ENCODE data around the gene PMM1. TPM values are rescaled to one million over a fixed set of nuclear protein-coding genes. Genes with fewer than 3 reads are reported as not detected.

Gene PMM1
- total RNA-seq, 1 experiment from 2014 or later: 10.0 TPM

DNA sequence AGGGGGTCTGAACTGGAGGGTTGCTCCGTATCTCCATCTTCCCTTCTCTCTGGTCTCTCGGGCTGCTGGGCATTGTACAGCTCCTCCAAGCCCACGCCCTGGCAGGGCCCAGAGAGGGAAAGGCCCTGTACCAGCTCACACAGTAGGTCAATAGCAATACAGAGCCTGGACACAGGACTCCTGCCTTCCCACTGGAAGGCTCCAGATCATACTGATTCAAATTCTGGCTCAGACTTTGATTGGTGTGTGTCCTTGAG, 22.2 kb downstream of the PMM1 start:
- no peak overlapping the region for H3K9ac ChIP-seq (ENCODE audit: low read length)
- H3K27me3 ChIP-seq (ENCODE audit: low read length): no peaks in the 10 kb centered on the region
- H3K9me3 ChIP-seq (ENCODE audit: low read length): no peaks in the 10 kb centered on the region
- H3K4me3 ChIP-seq (ENCODE audit: low read length): no peak overlapping the region
- H3K36me3 ChIP-seq (ENCODE audit: insufficient read depth, low read length): no peaks in the 10 kb centered on the region
- no peaks in the 10 kb centered on the region for H3K79me2 ChIP-seq (ENCODE audit: low read length)
- H2AFZ ChIP-seq (ENCODE audit: low read length): no peak overlapping the region
- H3K4me1 ChIP-seq (ENCODE audit: low read length): no peaks in the 10 kb centered on the region
- no peaks in the 10 kb centered on the region for H3K9me2 ChIP-seq (replicated peaks; ENCODE audit: insufficient read depth, low read length)
- no peaks in the 10 kb centered on the region for H4K20me1 ChIP-seq (ENCODE audit: insufficient read depth, low read depth, low read length)
- H3K27ac ChIP-seq (ENCODE audit: low read length): no peak overlapping the region
- H3K4me2 ChIP-seq (ENCODE audit: low read depth, low read length, poor library complexity, severe bottlenecking): no peak overlapping the region
- no peak for DNase-seq

DNA sequence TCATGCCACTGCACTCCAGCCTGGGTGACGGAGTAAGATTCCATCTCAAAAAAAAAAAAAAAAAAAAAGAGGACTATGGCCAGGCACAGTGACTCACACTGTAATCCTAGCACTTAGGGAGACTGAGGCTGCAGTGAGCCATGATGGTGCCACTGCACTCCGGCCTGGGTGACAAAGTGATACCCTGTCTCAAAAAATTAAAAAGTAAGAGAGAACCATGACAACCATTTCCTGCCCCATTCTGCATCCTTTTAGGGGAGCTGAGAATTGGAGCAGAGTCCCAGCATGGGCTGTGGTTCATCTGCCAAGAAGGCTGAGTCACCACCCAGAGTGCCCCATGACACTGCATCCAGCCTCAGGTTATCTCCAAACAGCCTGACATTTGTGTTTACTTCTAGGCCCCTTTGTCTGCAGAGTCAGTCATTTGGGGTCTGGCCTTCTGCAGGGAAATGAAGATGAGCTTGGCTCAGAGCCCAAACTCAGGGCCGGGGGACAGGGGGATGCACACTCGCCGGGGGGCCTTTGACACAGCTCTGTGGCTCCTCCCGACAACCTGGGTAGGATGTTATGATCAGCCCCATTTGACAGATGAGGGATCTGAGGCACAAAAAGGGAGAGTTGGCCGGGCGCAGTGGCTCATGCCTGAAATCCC, 24.1 kb downstream of the PMM1 start:
- Histone ChIP-seq H2AFZ (ENCODE audit: low read length) (no peak overlapping the region), H3K27ac (ENCODE audit: low read length) (no peak overlapping the region), H3K27me3 (ENCODE audit: low read length) (no peaks in the 10 kb centered on the region), H3K4me3 (ENCODE audit: low read length) (no peak overlapping the region), H3K4me2 (ENCODE audit: low read depth, low read length, poor library complexity, severe bottlenecking) (no peak overlapping the region), H3K9me2 (replicated peaks; ENCODE audit: insufficient read depth, low read length) (no peaks in the 10 kb centered on the region), H3K9ac (ENCODE audit: low read length) (no peak overlapping the region), H3K79me2 (ENCODE audit: low read length) (no peaks in the 10 kb centered on the region), H3K9me3 (ENCODE audit: low read length) (no peaks in the 10 kb centered on the region), H3K36me3 (ENCODE audit: insufficient read depth, low read length) (no peaks in the 10 kb centered on the region), H3K4me1 (ENCODE audit: low read length) (peaks cover 5% of the 10 kb centered on the region), H4K20me1 (ENCODE audit: insufficient read depth, low read depth, low read length) (no peaks in the 10 kb centered on the region)
- peak; percentile 56 for DNase-seq

DNA sequence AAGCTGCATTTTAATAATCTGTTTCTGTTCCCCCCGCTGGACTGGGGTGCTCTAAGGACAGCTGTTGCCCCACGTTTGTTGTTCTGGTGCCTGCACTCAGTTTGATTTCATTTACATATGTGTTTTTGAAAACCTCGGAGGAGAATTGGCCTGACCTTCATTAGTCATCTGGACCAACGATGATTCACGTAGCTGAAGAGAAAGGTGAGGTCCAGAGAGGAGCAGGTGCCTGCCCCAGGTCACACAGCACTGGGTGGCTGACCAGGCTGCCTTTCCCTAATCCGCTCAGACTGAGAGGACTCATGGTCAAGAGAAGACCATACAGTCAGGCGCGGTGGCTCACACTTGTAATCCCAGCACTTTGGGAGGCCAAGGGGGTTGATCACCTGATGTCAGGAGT, 25.1 kb downstream of the PMM1 start:
- H3K9me3 ChIP-seq (ENCODE audit: low read length): no peaks in the 10 kb centered on the region
- H3K27me3 ChIP-seq (ENCODE audit: low read length): no peaks in the 10 kb centered on the region
- H3K4me2 ChIP-seq (ENCODE audit: low read depth, low read length, poor library complexity, severe bottlenecking): no peak overlapping the region
- no peaks in the 10 kb centered on the region for H4K20me1 ChIP-seq (ENCODE audit: insufficient read depth, low read depth, low read length)
- no peaks in the 10 kb centered on the region for H3K79me2 ChIP-seq (ENCODE audit: low read length)
- no peak overlapping the region for H3K27ac ChIP-seq (ENCODE audit: low read length)
- H3K9ac ChIP-seq (ENCODE audit: low read length): no peak overlapping the region
- no peak for DNase-seq
- peaks cover 13% of the 10 kb centered on the region for H3K4me1 ChIP-seq (ENCODE audit: low read length)
- H2AFZ ChIP-seq (ENCODE audit: low read length): no peak overlapping the region
- H3K36me3 ChIP-seq (ENCODE audit: insufficient read depth, low read length): no peaks in the 10 kb centered on the region
- no peak overlapping the region for H3K4me3 ChIP-seq (ENCODE audit: low read length)
- no peaks in the 10 kb centered on the region for H3K9me2 ChIP-seq (replicated peaks; ENCODE audit: insufficient read depth, low read length)

DNA sequence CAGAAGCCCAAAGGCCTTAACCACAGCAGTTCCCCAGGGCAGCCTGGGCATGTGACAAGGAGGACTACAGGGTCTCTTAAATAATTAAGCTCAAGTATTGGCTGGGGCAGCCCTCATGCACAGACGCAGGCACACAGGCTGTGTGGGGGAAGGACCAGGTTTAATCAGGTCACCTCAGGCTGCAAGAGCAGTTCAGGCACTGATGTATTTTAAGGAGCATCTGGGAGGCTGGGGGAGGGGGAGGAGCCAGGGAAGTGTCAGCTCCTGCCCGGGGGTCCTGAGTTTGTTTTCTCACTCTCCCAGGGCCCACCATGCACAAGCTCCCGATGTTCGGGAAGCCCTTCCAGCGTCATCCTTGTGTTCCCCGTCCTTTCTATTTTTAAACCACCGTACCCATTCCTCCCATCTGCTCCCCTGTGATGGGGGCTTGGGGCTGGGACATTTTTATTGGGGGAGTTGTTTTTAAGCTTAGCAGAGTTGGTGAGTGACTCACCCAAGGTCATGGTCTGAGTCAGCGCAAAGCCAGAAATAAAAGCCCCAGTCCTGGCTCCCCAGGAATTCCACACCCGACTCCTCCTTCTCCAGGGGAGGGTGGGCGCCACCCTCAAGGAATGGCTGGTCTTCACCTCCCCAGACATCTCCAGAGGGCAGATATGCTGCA, 26.5 kb downstream of the PMM1 start:
- Histone ChIP-seq H3K9me2 (replicated peaks; ENCODE audit: insufficient read depth, low read length) (no peaks in the 10 kb centered on the region), H3K4me3 (ENCODE audit: low read length) (no peak overlapping the region), H3K9me3 (ENCODE audit: low read length) (no peaks in the 10 kb centered on the region), H4K20me1 (ENCODE audit: insufficient read depth, low read depth, low read length) (no peaks in the 10 kb centered on the region), H3K9ac (ENCODE audit: low read length) (no peak overlapping the region), H3K79me2 (ENCODE audit: low read length) (no peaks in the 10 kb centered on the region), H2AFZ (ENCODE audit: low read length) (no peak overlapping the region), H3K36me3 (ENCODE audit: insufficient read depth, low read length) (no peaks in the 10 kb centered on the region), H3K27ac (ENCODE audit: low read length) (no peak overlapping the region), H3K4me2 (ENCODE audit: low read depth, low read length, poor library complexity, severe bottlenecking) (no peak overlapping the region), H3K4me1 (ENCODE audit: low read length) (peaks cover 13% of the 10 kb centered on the region), H3K27me3 (ENCODE audit: low read length) (no peaks in the 10 kb centered on the region)
- no peak for DNase-seq

DNA sequence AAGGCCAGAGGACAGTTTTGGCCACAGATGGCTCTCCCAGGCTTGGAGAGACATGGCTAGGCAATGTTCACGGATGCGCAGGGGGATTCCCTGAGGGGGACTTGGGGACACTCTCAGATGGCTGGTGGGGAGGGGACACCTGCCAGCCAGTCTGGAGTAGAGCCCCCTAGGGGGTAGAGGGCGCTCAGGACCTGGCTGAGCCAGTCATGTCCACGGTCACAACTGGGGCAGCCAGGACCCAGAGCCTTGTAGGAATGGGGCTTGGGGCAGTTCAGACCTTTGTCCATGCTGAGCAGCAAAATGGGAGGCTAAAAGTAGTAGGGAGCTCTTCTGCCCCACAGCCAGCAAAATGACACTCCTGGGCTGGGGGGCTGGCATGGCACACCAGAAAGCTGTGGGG, 27.2 kb downstream of the PMM1 start:
- H3K27me3 ChIP-seq (ENCODE audit: low read length): no peaks in the 10 kb centered on the region
- H3K4me1 ChIP-seq (ENCODE audit: low read length): peaks cover 13% of the 10 kb centered on the region
- no peak overlapping the region for H2AFZ ChIP-seq (ENCODE audit: low read length)
- no peak for DNase-seq
- no peaks in the 10 kb centered on the region for H3K9me3 ChIP-seq (ENCODE audit: low read length)
- H3K4me2 ChIP-seq (ENCODE audit: low read depth, low read length, poor library complexity, severe bottlenecking): no peak overlapping the region
- no peaks in the 10 kb centered on the region for H3K36me3 ChIP-seq (ENCODE audit: insufficient read depth, low read length)
- H3K9ac ChIP-seq (ENCODE audit: low read length): no peak overlapping the region
- no peaks in the 10 kb centered on the region for H4K20me1 ChIP-seq (ENCODE audit: insufficient read depth, low read depth, low read length)
- H3K4me3 ChIP-seq (ENCODE audit: low read length): no peak overlapping the region
- H3K79me2 ChIP-seq (ENCODE audit: low read length): no peaks in the 10 kb centered on the region
- H3K9me2 ChIP-seq (replicated peaks; ENCODE audit: insufficient read depth, low read length): no peaks in the 10 kb centered on the region
- H3K27ac ChIP-seq (ENCODE audit: low read length): no peak overlapping the region

DNA sequence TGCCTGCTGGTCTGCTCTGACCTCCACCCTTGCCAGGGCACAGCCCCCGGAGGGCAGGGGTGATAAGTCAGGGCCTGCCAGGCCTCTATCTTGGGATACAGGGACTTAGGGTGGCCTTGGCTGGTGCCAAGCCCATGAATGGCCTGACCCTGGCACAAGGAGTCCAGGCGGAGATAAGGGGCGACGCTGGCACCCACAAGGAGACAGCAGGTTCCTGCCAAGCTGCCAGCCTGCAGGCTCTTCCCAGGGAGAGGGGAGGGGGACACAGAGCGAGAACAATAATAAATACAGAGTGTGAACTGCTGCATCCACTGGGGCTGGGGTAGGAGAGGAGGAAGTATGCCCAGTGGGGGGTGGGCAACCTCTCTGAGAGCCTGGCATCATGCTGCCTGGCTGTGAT, 27.9 kb downstream of the PMM1 start:
- Histone ChIP-seq H3K9ac (ENCODE audit: low read length) (no peak overlapping the region), H3K4me3 (ENCODE audit: low read length) (no peak overlapping the region), H3K79me2 (ENCODE audit: low read length) (no peaks in the 10 kb centered on the region), H3K36me3 (ENCODE audit: insufficient read depth, low read length) (no peaks in the 10 kb centered on the region), H2AFZ (ENCODE audit: low read length) (no peak overlapping the region), H3K9me2 (replicated peaks; ENCODE audit: insufficient read depth, low read length) (no peaks in the 10 kb centered on the region), H3K27ac (ENCODE audit: low read length) (no peak overlapping the region), H3K27me3 (ENCODE audit: low read length) (no peaks in the 10 kb centered on the region), H4K20me1 (ENCODE audit: insufficient read depth, low read depth, low read length) (no peaks in the 10 kb centered on the region), H3K4me2 (ENCODE audit: low read depth, low read length, poor library complexity, severe bottlenecking) (no peak overlapping the region), H3K4me1 (ENCODE audit: low read length) (peaks cover 13% of the 10 kb centered on the region), H3K9me3 (ENCODE audit: low read length) (no peaks in the 10 kb centered on the region)
- DNase-seq: no peak

DNA sequence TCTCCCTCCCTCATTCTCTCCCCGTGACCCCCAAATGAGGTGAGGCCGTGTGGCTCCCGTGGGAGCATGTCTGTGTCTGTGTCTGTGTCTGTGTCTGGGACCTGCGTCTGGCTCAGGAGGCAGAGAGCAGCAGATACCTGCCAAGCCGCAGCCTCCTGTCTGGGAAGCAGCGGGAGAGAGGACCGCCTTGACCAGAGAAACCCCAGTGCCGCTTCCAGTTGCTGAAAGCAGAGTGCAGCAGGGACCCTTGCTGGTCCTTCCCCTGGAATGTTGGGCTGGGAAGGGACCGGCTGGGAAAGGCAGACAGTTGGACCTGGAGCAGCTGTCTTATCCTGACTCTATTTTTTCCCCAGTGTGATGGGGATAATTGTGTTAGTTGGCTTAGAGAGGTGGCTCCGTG, 28.3 kb downstream of the PMM1 start:
- H3K4me1 ChIP-seq (ENCODE audit: low read length): peaks cover 13% of the 10 kb centered on the region
- no peaks in the 10 kb centered on the region for H3K9me2 ChIP-seq (replicated peaks; ENCODE audit: insufficient read depth, low read length)
- DNase-seq: no peak
- no peaks in the 10 kb centered on the region for H3K79me2 ChIP-seq (ENCODE audit: low read length)
- no peak overlapping the region for H3K4me2 ChIP-seq (ENCODE audit: low read depth, low read length, poor library complexity, severe bottlenecking)
- H3K27me3 ChIP-seq (ENCODE audit: low read length): no peaks in the 10 kb centered on the region
- no peaks in the 10 kb centered on the region for H4K20me1 ChIP-seq (ENCODE audit: insufficient read depth, low read depth, low read length)
- no peak overlapping the region for H3K4me3 ChIP-seq (ENCODE audit: low read length)
- no peak overlapping the region for H2AFZ ChIP-seq (ENCODE audit: low read length)
- no peak overlapping the region for H3K9ac ChIP-seq (ENCODE audit: low read length)
- H3K27ac ChIP-seq (ENCODE audit: low read length): no peak overlapping the region
- H3K36me3 ChIP-seq (ENCODE audit: insufficient read depth, low read length): no peaks in the 10 kb centered on the region
- no peaks in the 10 kb centered on the region for H3K9me3 ChIP-seq (ENCODE audit: low read length)

DNA sequence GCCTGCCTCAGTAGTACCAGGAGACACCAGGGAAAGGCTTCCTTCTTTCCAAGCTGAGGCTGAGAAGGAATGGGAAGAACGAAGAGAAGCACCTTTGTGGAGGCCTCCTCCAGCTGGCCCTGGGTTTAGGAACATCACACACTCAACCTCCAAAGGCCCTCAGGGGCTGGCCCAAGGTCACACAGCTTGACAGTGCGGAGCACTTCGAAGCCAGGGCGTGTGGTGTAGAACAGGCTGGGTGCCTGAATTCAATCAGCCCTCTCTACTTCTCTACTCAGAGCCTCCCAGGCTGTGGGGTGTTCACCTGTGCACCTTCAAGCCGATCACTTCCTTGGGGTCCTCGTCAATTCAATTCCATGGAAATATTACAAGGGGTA, 29.6 kb downstream of the PMM1 start:
- Histone ChIP-seq H3K9me3 (ENCODE audit: low read length) (no peaks in the 10 kb centered on the region), H3K27me3 (ENCODE audit: low read length) (no peaks in the 10 kb centered on the region), H3K4me2 (ENCODE audit: low read depth, low read length, poor library complexity, severe bottlenecking) (no peak overlapping the region), H3K4me3 (ENCODE audit: low read length) (no peak overlapping the region), H3K9ac (ENCODE audit: low read length) (no peak overlapping the region), H4K20me1 (ENCODE audit: insufficient read depth, low read depth, low read length) (no peaks in the 10 kb centered on the region), H3K9me2 (replicated peaks; ENCODE audit: insufficient read depth, low read length) (no peaks in the 10 kb centered on the region), H3K4me1 (ENCODE audit: low read length) (peaks cover 13% of the 10 kb centered on the region), H3K36me3 (ENCODE audit: insufficient read depth, low read length) (no peaks in the 10 kb centered on the region), H2AFZ (ENCODE audit: low read length) (no peak overlapping the region), H3K79me2 (ENCODE audit: low read length) (no peaks in the 10 kb centered on the region), H3K27ac (ENCODE audit: low read length) (no peak overlapping the region)
- DNase-seq: no peak

Measured in Karpas-422 (cell line).